Uterus (tissue), 4 donors: ENCODE measurements around the gene JARID2. TPM values are rescaled to one million over a fixed set of nuclear protein-coding genes. Genes with fewer than 3 reads are reported as not detected.

Experiments used
- DNase-seq, 2 donors: peaks; one replicate each; pipeline ENCODE4 v3.0.0-alpha.2; 2019 to 2020
- H3K27ac ChIP-seq, 2 donors: fragments of 200-600 bp; sonication (generic); 1 replicate in 1 of 2; 2 replicates in 1 of 2; pipeline ENCODE4 v1.5.1; 2016 to 2018
- H3K27me3 ChIP-seq, 2 donors: fragments of 200-600 bp; sonication (generic); one replicate each; pipeline ENCODE4 v1.5.1; 2018 to 2019; ENCODE audit warnings: control low read depth in 1 of 2
- H3K36me3 ChIP-seq, 2 donors: fragments of 200-600 bp; sonication (generic); one replicate each; pipeline ENCODE4 v1.5.1; 2019; ENCODE audit warnings: control low read depth in 1 of 2
- H3K4me1 ChIP-seq, 2 donors: fragments of 200-600 bp; sonication (generic); one replicate each; pipeline ENCODE4 v1.5.1; 2018 to 2019; ENCODE audit warnings: control low read depth in 1 of 2
- H3K4me3 ChIP-seq, 2 donors: fragments of 200-600 bp; sonication (generic); 1 replicate in 1 of 2; 2 replicates in 1 of 2; pipeline ENCODE4 v1.5.1; 2018 to 2019; ENCODE audit warnings: mild to moderate bottlenecking in 1 of 2
- H3K9me3 ChIP-seq, 2 donors: fragments of 200-600 bp; sonication (generic); one replicate each; pipeline ENCODE4 v1.5.1; 2019; ENCODE audit warnings: control low read depth in 1 of 2
- CTCF ChIP-seq, 4 experiments: fragments of 200-600 bp in 2 of 4; fragments of 450-650 bp in 2 of 4; sonication (generic) in 2 of 4; IDR thresholded peaks; one replicate each; pipeline ENCODE4 v1.5.1; 2016 to 2019; ENCODE audit warnings: antibody characterized with exemption in 4 of 4, mild to moderate bottlenecking in 2 of 4, moderate library complexity in 1 of 4
- POLR2A ChIP-seq, 2 donors: fragments of 450-650 bp; IDR thresholded peaks; one replicate each; pipeline ENCODE4 v1.6.1; 2016; ENCODE audit warnings: antibody characterized with exemption in 2 of 2, mild to moderate bottlenecking in 1 of 2, moderate library complexity in 1 of 2
- intact Hi-C: fragments of 100-400 bp; cut with DNase I; formaldehyde crosslinking; loops from one replicate; pipeline ENCODE4 v1.15.1; 2023; ENCODE audit warnings: low total_unique reads
- total RNA-seq, 4 donors: library from RNA; depleted of rRNA in 3 of 4; stranded (reverse); fragments of >200 nt in 3 of 4; gene quantifications; one replicate each; pipeline versions ENCODE4 v1.1.0 to v1.2.4, GENCODE V29; 2014 to 2023
- donor health status: DM: yes; HTN: yes; CAD: no.

The JARID2 gene
- total RNA-seq, 4 donors from 2014 or later = 2.6 to 15.8 (median 8.0) TPM

GRCh38 chr6:15351631-15352030 is 105.8 kb downstream of the JARID2 start:
- Histone ChIP-seq H3K27ac (no peak overlapping the region), H3K36me3 (no peaks in the 10 kb centered on the region), H3K9me3 (no peaks in the 10 kb centered on the region), H3K4me1 (no peaks in the 10 kb centered on the region), H3K4me3 (no peak overlapping the region), H3K27me3 (no peaks in the 10 kb centered on the region)
- no peak for TF ChIP-seq CTCF (IDR thresholded peaks at IDR 0.05)
- TF ChIP-seq POLR2A (IDR thresholded peaks at IDR 0.05) = no peak
- intact Hi-C loops = no loop called here
- DNase-seq = peak; percentile 47 to 55

- TF ChIP-seq POLR2A (IDR thresholded peaks at IDR 0.05) = no peak
- no peak for TF ChIP-seq CTCF (IDR thresholded peaks at IDR 0.05)
- Histone ChIP-seq H3K36me3 (no peaks in the 10 kb centered on the region), H3K27ac (no peak overlapping the region), H3K27me3 (no peaks in the 10 kb centered on the region), H3K4me3 (no peak overlapping the region), H3K4me1 (no peaks in the 10 kb centered on the region), H3K9me3 (no peaks in the 10 kb centered on the region)
- intact Hi-C loops = no loop called here
- no peak for DNase-seq
These were observed 106.4 kb downstream of the JARID2 start for GRCh38 chr6:15352220-15352619.

- intact Hi-C loops = no loop called here
- TF ChIP-seq CTCF (IDR thresholded peaks at IDR 0.05) (no peak), POLR2A (IDR thresholded peaks at IDR 0.05) (no peak)
These were observed 107.0 kb downstream of the JARID2 start for GRCh38 chr6:15352845-15353244.

GRCh38 chr6:15355683-15356099 is 109.8 kb downstream of the JARID2 start:
- H3K4me1 ChIP-seq = no peaks in the 10 kb centered on the region
- H3K9me3 ChIP-seq = no peaks in the 10 kb centered on the region
- intact Hi-C loops = no loop called here
- TF ChIP-seq CTCF (IDR thresholded peaks at IDR 0.05) (no peak), POLR2A (IDR thresholded peaks at IDR 0.05) (no peak)
- H3K27ac ChIP-seq = no peak overlapping the region
- no peak for DNase-seq
- no peaks in the 10 kb centered on the region for H3K36me3 ChIP-seq
- H3K4me3 ChIP-seq = no peak overlapping the region
- H3K27me3 ChIP-seq = no peaks in the 10 kb centered on the region

More at GRCh38 chr6:15352845-15353244, 107.0 kb downstream of the JARID2 start:
- Histone ChIP-seq H3K27ac (no peak overlapping the region), H3K4me1 (no peaks in the 10 kb centered on the region), H3K36me3 (no peaks in the 10 kb centered on the region), H3K27me3 (no peaks in the 10 kb centered on the region), H3K4me3 (no peak overlapping the region), H3K9me3 (no peaks in the 10 kb centered on the region)
- DNase-seq = no peak

GRCh38 chr6:15356179-15356578 is 110.3 kb downstream of the JARID2 start:
- Histone ChIP-seq H3K9me3 (no peaks in the 10 kb centered on the region), H3K36me3 (no peaks in the 10 kb centered on the region), H3K27me3 (no peaks in the 10 kb centered on the region), H3K4me3 (no peak overlapping the region), H3K4me1 (no peaks in the 10 kb centered on the region), H3K27ac (no peak overlapping the region)
- no peak for TF ChIP-seq CTCF (IDR thresholded peaks at IDR 0.05)
- TF ChIP-seq POLR2A (IDR thresholded peaks at IDR 0.05) = no peak
- intact Hi-C loops = no loop called here
- DNase-seq = no peak
